Measurements from ENCODE around the gene SRRT.
"Not testable (repeated sequence)": the region's sequence is repeated elsewhere in the genome, so short reads cannot be mapped to it uniquely, and the experiment has no call there.

Gene SRRT

DNA sequence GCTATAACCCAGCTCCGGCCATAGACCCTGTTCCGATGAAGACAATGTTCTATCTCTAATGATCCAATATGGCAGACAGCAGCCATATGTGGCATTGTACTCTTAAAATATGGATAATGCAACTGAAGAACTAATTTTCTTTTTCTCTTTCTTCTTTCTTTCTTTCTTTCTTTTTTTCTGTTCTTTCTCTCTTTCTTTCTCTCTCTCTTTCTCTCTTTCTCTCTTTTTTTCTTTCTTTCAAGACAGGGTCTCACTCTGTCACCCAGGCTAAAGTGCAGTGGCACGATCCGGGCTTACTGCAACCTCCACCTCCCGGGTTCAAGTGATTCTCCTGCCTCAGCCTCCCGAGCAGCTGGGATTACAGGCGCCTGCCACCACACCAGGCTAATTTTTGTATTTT lies 61.3 kb downstream of the SRRT start:
- not testable (repeated sequence) for H3K9ac ChIP-seq (ENCODE audit: low read depth, low read length); H3K9me3 ChIP-seq (ENCODE audit: control insufficient read depth, insufficient read depth, low read length); H3K4me3 ChIP-seq (ENCODE audit: low read depth, low read length); H3K4me1 ChIP-seq (ENCODE audit: control insufficient read depth, insufficient read depth, low read length); H3K27me3 ChIP-seq (ENCODE audit: control insufficient read depth, insufficient read depth, low read length); H3K36me3 ChIP-seq (ENCODE audit: control insufficient read depth, insufficient read depth, low read length)

All from iPS-15b (cell line).